NCI-H1930 (cell line): ENCODE data around the gene DLG2.

Source experiments
- DNase-seq, 2 experiments: peaks; one replicate each; lab custom pipeline; 2025; lab: John Stamatoyannopoulos, UW

The DLG2 gene

DNA sequence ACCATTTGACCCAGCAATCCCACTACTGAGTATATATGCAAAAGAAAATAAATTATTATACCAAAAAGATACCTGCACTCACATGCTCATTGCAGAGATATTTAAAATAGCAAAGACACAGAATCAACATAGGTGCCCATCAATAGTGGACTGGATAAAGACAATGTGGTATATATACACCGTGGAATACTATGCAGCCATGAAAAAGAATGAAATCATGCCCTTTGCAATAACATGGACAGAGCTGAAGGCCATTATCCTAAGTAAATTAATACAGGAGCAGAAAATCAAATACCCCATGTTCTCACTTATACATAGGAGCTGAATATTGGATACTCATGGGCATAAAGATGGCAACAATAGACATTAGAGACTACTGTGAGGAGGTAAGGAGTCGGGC is 68.7 kb downstream of the DLG2 start:
- no peak for DNase-seq

DNA sequence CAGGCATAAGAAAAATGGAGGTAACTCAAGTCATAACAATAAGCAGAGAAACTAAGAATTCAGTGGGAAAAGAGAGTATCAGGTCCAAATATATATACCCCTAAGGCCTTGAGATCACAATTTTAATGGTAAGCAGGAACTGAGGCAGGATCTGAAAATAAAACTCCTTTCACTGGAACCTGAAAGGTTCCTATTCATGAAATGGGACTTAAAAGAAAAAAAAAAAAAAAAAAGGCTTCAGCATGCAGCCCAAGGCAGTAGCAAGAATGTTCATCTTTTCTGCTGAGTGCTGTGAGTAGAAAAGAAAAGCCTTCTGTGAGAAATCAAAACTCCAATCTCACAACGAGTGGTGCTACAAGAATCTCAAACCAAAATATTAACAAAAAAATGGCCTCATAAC is 75.3 kb downstream of the DLG2 start:
- no peak for DNase-seq

DNA sequence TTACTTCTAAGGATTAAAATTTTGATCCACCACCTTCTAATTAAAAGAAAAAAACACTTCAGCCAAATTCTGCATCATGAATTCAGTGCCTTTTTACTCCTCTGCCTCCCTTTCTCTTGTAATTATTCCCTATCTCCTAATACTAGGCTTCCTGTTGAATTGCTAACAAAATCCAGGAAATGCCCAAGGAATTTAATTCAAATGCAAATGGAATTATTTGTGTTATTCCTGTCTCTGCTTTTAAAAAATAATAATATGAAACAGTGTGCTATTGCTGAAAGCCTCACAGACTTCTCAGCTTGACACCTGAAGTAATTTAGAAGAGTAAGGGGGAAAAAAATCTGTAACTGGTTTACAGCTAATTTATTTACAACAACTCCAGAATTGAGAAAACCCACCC is 85.5 kb downstream of the DLG2 start:
- DNase-seq = no peak

DNA sequence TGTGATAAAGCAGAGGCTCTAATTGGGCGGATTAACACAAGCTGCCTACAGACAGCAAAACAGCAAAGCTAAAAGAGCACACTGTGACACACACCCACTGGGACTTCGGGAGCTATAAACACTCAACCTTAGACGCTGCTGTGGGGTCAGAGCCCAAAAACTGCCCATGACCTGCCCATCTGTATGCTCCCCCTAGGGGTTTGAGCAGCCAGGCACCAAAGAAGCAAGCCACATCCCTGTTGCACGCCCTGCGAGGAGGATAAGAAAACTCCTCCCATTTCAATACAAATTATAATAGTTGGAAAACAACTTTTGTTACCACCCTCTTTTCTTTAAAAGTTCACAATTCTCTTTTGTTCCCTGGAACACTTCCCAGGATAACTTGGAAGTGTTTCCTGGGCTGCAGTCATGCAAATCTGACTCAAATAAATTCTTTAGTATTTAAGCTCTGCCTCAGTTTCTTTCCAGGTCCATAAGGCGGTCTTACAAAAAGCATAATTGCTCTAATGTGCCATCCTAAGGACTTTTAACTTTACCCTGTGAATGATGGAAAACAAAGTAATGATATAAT is 86.4 kb downstream of the DLG2 start:
- DNase-seq = no peak

DNA sequence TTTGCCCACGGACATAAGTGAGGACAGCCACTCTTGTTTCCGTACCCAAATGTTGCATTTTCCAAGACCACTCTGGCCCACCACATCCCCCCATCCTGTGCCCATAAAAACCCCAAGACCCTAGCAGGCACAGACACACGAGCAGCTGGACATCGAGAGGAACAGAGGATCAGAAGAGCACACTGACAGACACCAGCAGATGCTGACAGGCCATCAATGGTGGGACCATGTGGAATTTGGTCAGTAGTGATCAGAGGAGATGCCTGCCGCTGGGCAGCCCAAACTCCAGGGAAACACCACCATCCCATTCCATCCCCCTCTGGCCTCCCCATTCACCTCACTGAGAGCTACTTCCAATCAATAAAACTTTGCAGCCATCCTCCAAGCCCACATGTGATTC is 87.0 kb downstream of the DLG2 start:
- no peak for DNase-seq

DNA sequence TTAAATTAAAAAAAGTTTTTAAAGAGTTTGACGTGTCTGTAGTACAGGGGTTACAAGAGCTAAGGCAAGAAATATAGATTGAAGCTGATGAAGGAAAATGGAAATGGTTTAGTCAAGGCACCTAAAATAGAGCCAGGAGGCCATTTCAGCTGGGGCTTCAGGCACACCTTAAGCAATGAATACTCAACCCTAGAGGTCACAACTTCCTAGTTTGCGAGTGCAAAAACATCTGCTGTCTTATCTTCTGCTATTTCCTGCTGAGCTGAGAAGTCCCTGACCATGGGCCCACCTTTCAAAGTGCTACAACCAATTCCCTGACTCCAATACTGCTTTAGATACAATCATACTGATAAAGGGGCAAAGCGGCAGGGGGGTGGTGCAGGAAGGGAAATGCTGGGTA is 87.4 kb downstream of the DLG2 start:
- no peak for DNase-seq

DNA sequence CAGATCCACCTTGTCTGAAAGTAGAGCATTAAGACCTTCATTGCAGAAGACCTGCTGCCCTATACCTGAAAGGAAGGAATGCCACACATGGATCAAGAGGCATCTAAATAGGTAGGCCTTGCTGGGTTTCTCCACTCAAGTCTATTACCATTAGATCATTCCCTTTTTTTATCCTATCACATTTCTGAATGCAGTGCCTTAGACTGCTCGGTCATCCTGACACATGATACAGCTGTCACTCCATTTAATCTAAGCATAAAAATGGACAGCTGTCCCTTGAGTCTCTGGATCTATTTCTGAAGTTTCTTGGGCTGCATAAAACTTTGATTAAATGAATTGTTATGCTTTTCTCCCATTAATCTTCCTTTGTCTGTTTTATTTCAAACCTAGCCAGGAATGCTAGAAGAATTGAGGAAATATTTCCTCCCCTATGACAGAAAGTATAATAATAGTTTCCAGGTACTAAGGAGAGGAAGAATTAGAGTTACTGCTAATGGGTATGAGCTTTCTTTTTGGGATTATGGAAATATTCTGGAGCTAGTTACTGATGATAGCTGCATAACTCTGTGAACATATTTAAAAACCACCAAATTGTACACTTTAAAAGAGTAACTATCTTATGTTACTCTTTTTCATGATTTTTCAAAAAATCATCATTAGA is 88.0 kb downstream of the DLG2 start:
- no peak for DNase-seq

DNA sequence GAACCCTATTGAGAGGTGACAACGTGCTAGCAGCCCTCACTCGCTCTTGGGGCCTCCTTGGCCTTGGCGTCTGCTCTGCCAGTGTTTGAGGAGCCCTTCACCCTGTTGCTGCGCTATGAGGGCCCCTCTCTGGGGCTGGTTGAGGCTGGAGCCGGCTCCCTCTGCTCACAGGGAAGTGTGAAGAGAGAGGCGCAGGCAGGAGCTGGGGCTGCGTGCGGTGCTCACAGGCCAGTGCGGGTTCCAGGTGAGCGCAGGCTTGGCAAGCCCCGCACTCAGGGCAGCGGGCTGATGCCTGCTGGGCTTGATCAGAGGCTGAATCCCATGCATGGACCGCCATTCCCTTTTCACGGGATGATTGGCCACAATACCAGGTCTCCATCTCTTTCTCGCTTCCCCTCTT is 90.7 kb downstream of the DLG2 start:
- no peak for DNase-seq

DNA sequence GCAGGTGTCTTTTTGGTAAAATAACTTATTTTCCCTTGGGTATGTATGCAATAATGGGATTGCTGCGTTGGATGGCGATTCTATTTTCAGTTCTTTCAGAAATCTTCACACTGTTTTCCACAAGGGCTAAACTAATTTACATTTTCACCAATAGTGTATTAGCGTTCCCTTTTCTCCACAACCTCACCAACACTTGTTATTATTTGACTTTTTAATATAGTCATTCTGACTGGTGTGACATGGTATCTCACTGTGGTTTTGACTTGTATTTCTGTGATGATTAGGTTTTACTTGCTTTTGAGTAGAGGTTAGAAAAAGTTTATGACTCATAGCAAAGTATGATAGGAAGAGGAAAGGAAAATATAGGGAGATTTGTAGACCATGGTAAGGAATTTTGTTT is 92.3 kb downstream of the DLG2 start:
- no peak for DNase-seq

DNA sequence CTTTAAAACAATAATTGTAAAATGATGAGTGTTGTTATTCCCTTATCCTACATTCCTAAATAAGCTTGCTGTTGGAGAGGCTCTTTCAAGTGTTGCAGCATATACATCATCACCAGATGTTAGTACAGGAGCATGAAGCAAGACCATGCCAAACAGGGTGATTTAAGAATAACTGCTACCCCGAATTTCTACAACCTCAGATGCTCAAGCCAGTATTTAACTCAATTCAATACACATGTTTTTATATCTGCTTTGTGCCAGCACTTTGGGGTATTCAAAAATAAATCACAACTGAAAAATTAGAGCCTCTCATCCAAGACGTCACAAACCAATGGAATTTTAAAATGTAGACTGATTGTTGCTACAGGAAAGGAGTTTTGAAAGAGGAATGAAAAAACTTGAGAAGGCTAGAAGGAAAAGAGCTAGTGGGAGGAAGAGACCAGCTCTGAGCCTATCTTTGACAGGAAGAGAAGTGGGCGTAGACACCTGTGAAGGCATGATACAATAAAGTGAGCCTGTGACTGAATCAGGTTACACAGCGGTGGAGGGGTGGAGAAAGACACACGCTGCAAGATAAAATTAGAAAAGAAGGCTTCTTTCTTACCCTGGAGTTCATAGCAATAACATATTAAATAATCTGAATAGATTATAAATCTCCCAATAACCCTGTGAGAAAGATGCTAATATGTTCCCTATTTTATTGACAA is 95.8 kb downstream of the DLG2 start:
- DNase-seq = no peak

DNA sequence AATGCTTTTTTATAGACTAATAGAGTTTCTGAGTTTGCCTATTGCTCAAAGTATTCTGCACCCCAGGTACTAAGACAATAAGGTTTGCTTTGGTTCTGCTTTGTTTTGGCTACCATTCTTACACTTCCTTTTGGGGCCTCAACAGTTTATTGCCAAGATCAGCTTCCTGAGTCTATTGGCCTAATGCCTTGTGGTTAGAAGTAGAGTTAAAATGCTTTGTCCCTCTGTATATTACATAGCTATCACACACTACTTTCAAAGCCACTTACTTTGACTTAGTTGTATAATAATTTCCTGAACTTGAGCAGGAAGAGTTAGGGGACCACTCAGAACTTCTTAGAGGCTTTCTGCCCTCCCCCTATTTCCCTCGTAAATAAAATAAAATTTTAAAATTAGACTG is 96.5 kb downstream of the DLG2 start:
- DNase-seq = no peak

DNA sequence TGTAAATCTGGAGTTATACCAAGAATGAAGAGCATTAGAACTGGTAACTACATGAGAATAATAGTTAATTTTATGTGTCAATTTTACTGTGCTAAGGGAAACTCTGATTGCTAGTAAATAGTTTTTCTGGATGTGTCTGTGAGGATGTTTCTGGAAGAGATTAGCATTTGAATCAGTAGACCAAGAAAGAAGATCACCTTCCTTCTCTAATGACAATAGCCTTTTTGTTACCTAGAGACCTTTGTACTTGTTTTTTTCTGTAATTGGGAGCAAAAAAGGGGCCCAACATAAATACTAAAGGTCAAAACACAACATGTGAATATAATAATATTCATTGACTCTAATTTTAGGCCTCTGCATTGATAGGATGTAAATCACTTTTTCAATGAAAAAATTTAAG is 100.6 kb downstream of the DLG2 start:
- no peak for DNase-seq

DNA sequence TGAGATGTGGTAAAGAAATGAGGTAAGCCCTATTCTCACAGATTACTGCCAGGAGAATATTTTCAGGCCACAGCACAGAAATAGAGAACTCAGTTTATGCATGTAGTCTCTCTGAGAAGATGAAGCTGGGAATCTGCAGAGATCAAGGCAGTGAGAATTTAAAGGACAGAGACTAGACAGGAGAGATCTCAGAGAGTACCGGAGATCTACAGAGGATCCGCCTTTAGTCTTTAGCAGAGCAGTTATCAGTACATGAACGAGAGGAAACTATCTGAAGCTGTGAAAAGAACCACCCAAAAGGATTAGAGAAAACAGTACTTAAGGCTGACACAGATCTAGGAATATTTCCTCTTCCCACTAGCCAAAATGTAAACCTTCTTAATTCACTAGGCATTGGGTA is 101.5 kb downstream of the DLG2 start:
- no peak for DNase-seq

DNA sequence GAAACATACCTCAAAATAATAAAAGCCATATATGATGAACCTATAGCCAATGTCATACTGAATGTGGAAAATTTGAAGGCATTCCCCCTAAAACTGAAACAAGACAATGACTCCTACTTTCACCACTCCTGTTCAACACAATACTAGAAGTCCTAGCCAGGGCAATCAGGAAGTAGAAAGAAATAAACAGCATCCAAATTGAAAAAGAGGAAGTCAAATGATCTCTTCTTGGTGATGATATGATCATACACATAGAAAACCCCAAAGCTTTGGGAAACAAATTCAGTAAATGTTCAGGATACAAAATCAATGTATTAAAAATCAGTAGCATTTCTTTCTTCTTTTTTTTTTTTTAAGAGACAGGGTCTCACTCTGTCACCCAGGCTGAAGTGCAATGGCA is 109.9 kb downstream of the DLG2 start:
- DNase-seq = no peak

DNA sequence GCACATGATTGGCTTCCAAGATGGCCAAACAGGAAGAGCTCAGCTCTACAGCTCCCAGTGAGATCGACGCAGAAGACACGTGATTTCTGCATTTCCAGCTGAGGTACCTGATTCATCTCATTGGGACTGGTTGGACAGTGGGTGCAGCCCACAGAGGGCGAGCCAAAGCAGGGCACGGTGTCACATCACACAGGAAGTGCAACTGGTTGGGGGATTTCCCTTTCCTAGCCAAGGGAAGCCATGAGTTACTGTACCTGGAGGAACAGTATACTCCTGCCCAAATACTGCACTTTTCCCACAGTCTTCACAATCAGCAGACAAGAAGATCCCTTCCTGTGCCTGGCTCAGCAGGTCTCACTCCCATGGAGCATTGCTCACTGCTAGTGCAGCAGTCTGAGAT is 131.2 kb downstream of the DLG2 start:
- DNase-seq = no peak

DNA sequence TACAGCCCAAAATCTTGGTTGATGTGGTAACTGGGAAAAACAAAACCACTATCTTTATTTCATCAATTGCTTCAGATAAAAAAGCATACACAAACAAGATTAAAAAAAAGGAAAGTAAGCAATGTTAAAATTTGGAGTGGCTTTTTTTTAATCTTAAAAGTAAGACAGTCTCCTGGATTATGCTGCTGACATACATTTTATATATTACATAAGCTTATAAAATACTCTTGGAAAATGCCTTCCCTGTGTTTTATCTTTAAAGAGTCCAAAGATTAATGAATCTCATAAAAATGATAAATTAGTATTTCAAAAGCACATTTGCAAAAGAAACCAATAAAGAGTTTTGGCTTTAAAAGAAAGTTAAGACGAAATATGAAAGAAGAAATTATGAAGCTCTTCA is 132.7 kb downstream of the DLG2 start:
- DNase-seq = no peak

DNA sequence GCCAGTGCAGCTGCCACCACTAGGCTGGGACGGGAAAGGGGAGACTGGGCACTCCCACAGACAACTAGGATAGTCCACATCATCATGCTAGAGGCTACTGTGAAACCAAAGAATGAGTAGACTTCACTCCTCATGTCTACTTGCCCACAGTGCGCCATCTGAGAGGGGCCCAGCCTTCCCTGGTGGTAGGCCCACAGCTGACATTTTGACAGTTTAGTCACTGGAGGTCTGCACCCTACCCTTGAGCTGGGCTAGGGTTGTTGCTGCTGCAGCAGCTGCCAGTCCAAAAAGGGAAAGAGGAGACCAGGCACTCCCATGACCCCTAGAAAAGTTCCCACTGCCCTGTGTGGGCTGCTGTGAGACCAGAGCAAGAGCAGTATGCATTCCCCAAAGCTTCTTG is 141.2 kb downstream of the DLG2 start:
- DNase-seq = no peak

DNA sequence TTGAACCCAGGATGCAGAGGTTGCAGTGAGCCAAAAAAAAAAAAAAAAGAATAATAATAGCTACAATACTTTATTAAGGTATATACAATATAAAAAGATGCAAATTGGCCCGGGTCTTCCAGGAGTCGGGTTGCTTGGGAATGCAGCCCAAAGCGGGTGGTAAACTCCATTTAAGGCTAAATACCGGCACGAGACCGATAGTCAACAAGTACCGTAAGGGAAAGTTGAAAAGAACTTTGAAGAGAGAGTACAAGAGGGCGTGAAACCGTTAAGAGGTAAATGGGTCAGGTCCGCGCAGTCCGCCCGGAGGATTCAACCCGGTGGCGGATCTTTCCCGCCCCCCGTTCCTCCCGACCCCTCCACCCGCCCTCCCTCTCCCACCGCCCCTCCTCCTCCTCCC is 143.3 kb downstream of the DLG2 start:
- no peak for DNase-seq

DNA sequence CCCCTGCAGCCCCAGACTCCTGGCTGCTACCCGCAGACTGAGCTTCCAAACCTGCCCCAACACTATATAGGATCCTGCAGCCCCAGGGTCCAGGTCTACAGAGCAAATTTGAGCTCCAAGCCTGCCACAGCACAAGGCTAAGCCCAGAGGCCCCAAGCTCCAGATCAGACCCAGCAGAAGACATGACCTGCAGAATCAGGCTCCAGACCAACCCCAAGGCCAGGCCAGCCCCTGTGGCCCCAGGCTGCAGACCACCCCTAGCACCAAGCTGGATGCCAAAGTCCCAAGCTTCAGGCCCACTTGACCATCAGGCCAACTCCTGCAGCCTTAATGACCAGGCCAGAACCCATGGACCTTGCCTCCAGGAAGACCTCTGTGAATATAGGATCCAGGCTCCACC is 145.3 kb downstream of the DLG2 start:
- no peak for DNase-seq

DNA sequence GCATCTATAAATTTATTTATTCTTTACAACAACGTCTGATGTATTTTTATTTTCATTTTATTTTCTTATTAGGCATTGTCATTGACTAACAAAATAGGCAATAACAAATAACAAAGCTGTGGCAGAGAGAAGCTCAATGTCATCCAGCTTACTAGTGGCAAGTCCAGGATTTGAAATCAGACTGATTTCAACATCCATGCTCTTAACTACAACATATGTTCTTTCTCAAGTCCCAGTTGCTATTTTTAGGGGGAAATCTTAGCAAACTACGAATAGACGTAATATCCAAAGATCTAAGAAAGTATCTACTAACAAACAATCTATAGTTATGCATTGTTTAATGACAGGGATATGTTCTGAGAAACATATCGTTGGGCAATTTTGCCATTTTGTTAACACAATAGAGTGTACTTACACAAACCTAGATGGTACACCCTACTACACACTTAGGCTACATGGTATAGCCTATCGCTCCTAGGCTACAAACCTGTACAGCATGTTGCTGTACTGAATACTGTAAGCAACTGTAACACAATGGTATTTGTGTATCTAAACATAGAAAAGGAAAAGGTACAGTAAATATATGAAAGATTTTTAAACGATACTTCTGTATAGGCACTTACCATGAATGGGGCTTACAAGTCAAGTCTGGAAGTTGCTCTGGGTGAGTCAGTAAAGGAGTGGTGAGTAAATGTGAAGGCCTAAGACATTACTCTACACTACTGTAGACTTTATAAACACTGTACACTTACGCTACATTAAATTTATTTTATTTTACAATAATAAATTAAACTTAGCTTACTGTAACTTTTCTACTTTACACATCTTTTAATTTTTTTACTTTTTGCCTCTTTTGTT is 151.3 kb downstream of the DLG2 start:
- DNase-seq = no peak

DNA sequence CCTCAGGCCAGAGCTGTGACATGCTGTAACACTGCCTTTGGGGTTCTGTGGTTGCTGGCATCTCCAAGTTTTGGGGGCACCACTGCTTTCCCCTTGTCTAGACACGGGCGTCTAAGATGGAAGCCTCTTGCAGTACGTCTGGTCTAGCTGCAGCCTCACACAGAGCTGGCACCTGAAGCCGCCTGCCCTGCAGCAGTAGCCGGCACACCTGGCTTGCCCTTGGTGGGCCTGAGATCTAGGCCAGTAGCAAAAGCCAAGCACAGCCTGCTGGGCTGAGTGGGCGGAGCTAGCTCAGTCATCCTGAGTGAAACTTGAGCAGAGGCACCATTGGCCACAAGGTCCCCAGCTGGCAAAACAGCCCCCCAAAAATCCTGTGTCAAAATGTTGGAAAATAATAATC is 154.2 kb downstream of the DLG2 start:
- no peak for DNase-seq

DNA sequence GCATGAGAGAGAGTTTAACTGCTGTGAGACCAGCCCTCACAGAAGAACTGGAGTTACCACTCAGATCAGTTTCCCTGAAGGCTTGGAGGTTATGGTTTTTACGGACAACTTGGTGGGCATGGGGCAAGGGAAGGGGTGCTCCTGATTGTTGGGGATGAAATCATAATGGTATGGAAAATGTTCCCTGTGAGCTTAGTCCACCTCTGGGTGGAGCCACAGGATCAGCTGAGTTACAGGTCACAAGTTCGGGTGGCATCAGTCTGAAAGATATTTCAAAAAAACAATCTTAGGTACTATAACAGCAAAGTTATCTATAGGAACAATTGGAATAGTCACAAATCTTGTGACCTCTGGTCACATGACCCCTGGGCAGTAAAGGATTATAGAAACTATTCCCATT is 162.9 kb downstream of the DLG2 start:
- no peak for DNase-seq

DNA sequence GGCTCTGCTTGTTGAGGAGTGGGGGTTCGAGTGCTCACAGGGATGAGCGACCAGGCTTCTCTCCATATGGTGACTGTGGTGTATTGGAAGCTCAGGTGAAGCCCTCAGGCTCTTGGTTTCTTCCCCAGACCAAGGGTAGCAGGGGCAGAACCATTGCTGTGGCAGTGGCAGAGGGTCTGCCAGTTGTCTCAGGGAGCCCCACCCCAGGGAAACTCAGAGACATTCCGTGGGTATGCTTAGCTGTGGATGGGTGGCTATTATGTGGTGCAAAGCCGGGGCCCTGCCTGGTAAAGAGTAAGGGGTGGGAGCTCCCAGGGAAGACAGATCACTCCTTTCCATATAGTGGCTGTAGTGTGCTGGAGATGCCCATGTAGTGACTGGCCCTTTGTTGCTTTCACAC is 167.8 kb downstream of the DLG2 start:
- DNase-seq = no peak
